Ramos (cell line): ENCODE results near the gene PRKCE.

Experiments used
- in situ Hi-C: fragments of 300-500 bp; cut with MboI; formaldehyde crosslinking; loops from one replicate; pipeline ENCODE4 v1.14.3; 2022; ENCODE audit warnings: low sequenced_read_pairs; ENCODE audit not compliant: unreplicated experiment

PRKCE gene

DNA sequence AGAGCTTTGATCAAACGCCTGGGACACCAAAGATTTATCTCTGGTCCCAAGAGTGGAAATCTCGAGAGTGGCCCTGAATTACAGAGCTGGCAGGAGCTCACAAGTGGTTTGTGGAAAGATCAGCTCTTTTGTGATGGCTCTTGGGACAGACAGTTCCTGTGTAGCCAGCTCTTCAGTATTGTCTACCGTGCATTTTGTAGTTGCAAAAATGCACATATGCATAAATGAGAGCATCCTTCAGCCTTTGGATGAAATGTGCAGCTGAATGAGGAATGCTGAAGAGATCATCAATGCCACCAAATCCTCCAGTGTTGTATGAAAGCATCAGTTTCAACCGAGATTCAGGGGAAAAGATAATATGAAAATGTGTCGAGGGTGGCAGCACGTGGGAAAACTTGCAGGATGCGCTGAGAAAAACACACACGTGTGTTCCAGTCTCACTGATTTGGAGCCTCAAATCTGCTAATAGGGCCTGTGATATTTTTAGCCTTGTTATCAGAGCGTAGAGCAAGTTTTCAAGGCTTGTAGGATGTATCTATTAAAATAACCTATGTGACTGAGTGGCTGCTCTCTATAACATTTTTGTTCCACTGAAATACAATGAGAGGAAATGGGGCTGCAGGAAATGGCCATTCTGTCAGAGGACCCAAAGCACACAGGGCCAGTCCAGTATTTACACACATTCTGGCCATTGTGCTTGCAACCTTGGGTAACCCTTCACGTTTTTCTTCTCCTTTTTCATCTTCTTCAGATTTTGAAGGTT is 138.7 kb downstream of the PRKCE start:
- in situ Hi-C loops: no loop called here

- in situ Hi-C loops: no loop called here
These were observed 142.0 kb downstream of the PRKCE start for GRCh38 chr2:45793305-45793962.

DNA sequence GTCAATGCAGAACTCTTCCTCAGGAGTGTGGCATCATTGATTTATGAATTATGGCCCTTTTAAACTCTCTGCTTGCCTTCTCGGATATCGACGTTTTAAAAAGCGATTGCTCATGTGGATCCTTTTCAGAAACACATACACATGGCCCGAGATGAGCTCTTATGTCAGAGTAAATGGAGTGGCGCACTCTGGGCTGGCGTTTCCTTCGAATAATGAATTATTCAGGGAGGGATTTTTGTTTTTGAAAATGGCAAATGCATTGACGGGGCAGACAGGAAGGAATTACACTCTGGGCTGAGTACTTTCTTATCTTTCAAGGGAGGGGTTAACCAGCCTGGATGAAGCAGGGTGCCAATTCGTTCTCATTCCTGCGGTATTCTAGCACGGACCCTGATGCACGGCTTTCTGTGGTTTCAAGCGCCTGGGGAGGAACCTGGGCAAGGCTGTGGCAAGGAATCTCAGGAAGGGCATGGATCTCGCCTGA is 142.7 kb downstream of the PRKCE start:
- in situ Hi-C loops: no loop called here

- in situ Hi-C loops: no loop called here
These were observed 145.0 kb downstream of the PRKCE start for GRCh38 chr2:45796500-45796899.

DNA sequence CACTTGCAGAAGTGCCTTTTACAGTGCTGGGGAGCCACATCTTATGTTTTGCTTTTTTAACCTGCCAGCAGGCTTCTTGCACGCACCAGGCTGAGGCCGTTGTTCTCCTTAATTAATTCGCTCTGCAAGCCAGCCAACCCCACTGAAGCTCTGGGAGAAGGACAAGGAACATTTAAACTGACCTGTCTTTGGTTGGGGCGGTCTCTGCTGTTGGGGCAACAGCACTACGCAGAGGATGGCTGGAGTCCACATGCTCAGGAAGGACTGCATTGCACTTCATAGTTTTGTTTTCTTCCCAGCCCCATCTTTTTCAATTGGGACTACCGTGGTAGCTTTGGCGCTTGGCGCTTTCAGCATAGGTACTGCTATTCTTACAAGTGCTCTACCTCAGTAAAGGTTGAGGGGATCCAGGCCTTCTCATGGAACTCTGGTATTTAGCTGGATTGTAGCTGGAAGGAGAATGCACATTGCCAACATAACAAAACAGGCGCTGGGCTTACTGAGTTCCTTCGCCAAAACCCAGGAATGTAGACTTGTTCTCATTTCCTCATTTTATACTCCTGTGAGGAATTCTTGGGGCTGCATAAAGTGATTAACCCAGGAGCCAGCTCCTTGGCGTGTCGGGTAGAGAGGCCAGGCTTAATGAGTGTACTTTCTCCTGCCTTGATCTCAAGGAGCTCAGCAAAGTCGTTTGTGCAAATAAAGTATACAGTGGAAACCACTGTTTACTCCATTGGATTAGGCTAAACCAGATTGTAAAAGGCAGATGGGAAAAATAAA is 146.2 kb downstream of the PRKCE start:
- in situ Hi-C loops: no loop called here

- in situ Hi-C loops: no loop called here
These were observed 148.4 kb downstream of the PRKCE start for GRCh38 chr2:45799679-45800381.

DNA sequence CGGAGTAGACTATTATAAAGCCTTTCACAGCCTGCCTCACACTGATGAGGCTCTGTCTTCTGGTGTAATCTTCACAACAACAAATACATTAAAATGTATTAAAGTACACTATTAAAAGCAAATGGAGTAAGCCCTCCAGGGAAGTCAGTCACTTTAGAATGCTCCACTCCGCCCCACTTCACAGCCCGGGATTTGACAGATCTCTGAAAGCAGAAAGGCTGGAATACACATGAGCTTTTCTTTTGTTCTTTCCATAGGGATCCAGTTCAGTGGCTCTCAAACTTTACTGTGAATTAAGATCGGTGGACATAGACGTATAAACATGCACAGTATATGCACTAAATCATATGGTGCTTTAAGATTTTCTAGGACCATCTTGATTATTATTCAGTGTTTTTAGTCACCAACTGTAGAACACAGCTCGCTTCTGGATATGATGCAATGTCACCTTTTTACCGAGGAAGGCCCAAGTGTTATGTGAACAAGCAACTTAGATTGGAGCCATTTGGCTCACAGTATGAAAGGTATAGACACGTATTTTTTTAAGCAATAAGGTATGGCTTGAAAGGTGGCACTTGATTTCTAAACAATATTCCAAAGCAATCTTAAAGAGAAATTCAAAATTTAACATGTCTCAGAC is 151.1 kb downstream of the PRKCE start:
- in situ Hi-C loops: no loop called here

DNA sequence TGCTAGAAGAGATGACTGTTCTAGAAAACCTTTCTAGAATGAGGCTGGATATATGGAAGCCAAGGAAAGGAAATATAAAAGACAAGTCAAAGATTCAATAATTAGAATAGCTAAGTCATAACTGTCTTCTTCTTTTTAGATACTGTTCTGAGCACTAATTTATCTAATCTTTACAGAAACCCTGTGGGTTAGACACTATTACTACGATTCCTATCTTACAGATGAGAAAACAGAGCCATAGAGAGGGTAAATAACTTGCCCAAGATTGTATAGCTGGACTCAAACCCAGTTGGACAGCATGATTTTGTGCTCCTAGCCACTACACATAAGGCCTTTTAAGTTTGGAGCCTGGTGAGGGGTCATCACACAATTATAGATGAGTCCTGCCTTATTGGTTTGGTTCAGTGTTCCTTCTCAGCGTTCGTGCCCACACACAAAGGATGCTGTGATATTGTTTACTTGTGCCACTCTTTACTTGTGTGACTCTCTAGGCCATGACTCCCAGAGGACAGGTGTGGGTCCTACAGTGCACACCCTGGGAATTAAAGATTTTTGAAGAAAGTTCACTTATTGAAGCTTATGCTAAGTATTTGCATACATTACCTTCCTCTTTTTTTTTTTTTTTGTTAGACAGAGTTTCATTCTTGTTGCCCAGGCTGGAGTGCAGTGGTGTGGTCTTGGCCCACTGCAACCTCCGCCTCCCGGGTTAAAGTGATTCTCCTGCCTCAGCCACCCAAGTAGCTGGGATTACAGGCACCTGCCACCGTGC is 153.7 kb downstream of the PRKCE start:
- in situ Hi-C loops: no loop called here

- in situ Hi-C loops: no loop called here
These were observed 155.3 kb downstream of the PRKCE start for GRCh38 chr2:45806563-45807358.

- in situ Hi-C loops: no loop called here
These were observed 156.9 kb downstream of the PRKCE start for GRCh38 chr2:45808294-45808800.

DNA sequence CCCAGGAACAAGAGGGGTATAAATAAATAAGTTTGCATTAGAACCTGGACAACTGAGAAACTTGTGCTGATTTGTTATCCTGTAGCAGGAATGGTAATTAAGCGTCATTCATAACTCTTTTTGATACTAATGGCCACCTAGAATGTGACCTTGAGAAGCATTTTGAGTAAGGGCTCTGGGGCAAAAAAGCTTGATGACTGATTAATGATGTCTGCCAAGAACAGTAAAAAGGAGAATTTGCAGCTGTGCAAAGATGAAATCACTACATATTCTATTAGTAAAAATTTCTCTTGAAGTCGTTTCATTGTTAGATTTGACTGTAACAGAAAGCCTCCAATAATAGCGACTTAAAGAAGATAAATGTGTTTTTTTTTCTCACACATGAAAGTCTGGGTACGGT is 157.7 kb downstream of the PRKCE start:
- in situ Hi-C loops: no loop called here

DNA sequence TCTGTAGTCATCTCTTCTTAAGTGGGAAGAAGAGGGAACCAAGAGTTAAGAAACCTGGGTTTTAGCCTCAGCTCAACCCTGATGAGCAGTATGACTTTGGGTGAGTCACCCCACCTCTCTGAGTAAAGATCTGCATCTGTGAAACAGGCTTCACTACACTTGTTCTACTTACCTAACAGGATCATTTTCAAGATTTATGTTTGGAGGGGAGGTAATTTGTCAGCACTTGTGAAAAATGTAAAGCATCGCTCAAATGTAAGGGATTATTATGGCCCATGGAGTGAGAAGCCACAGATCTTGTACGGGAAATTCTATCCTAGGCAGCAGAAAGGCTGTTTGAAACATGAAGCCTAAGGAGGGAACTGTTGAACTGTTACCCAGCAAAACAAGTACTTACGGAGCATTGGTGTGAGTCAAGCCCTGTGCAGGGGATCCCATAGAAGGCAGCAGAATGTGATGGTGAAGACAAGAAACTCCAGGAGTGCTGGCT is 160.6 kb downstream of the PRKCE start:
- in situ Hi-C loops: no loop called here

DNA sequence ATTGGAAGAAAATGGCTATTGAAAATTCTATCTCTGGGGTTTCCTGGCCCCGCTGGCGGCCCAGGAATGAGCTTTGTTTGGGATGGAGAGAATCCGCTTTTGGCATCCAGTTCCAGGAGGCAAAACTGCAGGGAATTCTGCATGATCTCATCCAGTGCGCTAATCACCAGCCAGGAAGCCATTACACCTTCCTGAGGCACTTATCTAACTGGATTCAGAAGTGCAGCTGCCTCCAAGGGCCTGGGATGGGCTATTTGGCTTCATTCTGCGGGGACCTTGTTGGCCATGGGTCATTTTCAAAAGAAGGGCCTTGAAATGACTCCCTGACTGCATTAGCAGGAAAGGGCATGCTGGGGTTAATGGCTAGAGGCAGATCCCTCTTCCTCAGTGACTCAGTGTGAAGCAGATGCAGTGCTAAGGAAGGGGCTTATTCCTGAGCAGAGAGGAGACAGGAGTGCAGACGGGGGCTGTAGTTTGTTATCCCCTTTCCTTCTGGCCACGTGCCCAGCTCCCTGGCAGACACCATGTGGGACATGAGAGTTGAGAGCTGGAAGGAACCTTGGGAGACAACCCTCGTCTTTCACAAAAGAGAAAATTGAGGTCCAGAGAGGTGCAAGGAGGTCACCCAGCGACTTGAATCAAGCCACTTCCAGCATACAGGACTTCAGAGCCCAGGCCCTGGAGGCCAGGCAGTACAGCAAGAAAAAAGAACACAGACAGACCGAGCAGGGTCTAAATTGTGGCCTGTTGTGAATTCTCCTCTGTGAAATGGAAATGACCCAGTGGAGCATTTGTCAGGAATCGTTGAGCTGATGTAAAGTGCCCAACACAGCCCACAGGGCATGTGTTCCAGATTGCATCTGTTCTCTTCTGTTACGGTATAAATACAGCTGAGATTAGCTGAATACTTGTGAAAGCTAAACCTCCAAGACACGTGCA is 161.8 kb downstream of the PRKCE start:
- in situ Hi-C loops: no loop called here

DNA sequence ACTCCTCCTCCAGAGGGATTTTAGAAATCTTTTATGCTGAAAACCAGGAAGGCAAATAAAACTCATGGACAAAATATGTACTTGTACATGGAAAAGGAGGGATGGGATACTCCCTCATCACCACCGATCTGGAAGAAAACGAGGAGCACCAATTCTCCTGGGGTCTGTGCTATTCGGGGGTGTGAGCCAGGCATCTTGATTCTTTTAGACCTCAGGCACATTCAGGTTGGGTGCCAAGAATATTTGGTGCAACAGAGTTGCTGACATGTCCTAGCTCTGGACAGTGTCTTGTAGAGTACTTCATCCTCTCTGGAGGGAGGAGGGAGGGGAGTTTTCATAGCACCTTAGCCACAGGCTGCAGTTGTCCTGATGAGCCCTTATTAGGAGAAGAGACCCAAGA is 163.0 kb downstream of the PRKCE start:
- in situ Hi-C loops: no loop called here

GRCh38 chr2:45814951-45815621 is 163.6 kb downstream of the PRKCE start:
- in situ Hi-C loops: no loop called here

- in situ Hi-C loops: no loop called here
These were observed 164.8 kb downstream of the PRKCE start for GRCh38 chr2:45816272-45816671.
